Muscle of arm (tissue), 12 donors: ENCODE data around the gene FCHSD1. TPM values are rescaled to one million over a fixed set of nuclear protein-coding genes. Genes with fewer than 3 reads are reported as not detected.

Source experiments
- DNase-seq: peaks from one replicate; pipeline ENCODE4 v3.0.0-alpha.2; 2013
- polyA plus RNA-seq, 12 donors: library from polyadenylated mRNA; unstranded; fragments of 120-200 nt; gene quantifications; one replicate each; pipeline ENCODE4 v1.2.1, GENCODE V29; 2013; ENCODE audit not compliant: insufficient read length in 12 of 12

FCHSD1 gene
- polyA plus RNA-seq, 12 donors, result 4.3 to 32.7 (median 7.8) TPM; not detected in 1

DNA sequence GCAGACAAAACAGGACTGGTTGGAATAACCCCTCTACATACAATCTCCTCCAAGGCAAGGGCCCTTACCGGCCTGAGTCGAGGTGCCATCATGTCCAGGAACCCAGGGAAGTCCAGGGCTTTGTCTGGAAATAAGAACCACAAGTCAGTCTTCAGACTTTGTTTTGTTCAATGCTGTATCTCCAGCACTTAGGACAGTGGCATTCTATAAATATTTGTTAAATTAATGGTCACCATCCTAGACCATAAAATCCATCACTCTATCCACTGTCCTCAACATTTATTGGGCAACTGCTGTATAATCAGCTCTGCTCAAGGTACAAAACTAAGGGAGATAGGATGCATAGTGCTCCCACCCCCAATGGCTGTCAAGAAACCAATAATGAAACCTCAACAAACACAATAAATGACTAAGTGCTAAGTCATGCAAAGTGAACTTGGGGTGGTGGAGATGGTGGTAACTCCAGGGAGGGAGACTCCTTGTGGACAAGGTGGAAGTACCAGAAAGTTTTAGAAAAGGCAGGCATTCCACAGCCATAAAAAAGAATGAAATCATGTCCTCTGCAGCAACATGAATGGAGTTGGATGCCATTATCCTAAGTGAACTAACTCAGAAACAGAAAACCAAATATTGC is 9.5 kb downstream of the FCHSD1 start:
- DNase-seq, result no peak

DNA sequence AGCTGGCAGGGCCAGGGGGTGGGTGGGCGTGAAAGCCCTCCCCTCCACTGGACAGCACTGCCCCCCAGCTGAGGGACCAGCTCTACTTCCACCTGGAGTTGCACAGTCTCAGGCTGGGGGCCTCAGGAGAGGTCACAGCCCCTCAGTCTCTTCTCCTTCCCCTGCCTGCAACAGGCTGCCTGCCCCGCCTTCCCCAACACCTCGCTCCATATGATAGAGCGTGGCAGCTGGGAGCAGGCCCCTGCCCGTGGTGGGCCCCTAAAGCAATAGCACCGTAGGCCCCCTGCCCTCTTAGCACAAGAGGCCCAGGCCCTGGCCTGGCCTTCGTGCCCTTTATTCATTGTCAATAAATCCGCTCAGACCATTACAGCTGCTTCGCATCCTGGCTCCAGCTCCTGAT is 10.5 kb downstream of the FCHSD1 start:
- DNase-seq, result no peak

DNA sequence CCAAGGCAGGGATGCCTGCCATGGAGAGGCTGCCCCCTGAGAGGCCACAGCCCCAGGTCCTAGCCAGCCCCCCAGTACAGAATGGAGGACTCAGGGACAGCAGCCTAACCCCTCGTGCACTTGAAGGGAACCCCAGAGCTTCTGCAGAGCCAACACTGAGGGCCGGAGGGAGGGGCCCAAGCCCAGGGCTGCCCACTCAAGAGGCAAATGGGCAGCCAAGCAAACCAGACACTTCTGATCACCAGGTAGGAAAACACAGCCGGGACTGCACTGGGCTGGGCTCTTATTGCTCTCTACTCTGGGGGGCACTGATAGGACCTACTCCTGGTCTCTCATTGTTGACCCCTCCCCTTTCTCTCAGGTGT is 11.2 kb downstream of the FCHSD1 start:
- DNase-seq, result no peak

DNA sequence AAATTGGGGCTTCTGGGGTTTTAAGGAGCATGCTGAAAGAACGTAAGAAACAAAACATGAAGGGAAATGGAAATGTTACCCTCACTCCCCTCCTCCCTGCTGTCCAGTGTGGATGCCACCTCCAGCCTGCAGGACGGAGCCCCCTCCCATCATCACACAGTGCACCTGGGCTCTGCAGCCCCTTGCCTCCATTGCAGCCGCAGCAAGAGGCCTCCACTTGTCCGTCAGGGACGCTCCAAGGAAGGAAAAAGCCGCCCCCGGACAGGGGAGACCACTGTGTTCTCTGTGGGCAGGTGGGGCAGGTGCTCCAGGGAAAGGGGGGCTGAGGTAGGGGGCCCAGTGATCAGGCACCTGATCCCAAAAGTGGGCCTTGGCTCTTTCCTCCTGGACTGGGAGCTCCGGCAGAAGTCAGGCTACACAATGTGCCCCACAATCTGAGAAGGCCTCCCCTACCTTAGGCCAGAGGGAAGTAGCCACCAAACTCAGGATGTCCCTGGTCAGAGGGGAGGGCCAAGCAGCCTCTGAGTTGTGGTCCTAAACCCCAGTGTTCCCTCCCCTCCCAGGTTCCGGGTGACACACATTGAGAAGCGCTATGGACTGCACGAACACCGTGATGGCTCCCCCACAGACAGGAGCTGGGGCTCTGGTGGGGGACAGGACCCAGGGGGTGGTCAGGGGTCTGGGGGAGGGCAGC is 11.7 kb downstream of the FCHSD1 start:
- no peak for DNase-seq

DNA sequence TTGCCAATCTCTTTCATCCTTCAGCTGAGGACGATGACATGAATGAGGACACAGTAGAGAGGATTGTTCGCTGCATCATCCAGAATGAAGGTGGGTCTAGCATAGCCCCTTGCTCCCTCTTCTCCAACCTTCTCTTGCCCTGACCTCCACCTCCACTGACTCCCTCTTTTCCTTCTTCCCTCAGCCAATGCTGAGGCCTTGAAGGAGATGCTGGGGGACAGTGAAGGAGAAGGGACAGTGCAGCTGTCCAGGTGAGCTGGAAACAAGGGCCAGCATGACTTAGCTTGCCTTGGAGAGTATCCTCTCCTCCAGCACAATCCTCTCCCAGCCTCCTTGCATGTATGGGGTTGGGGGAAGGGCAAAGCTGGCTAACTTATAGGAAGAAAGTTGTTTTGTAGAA is 12.4 kb downstream of the FCHSD1 start:
- DNase-seq, result no peak

DNA sequence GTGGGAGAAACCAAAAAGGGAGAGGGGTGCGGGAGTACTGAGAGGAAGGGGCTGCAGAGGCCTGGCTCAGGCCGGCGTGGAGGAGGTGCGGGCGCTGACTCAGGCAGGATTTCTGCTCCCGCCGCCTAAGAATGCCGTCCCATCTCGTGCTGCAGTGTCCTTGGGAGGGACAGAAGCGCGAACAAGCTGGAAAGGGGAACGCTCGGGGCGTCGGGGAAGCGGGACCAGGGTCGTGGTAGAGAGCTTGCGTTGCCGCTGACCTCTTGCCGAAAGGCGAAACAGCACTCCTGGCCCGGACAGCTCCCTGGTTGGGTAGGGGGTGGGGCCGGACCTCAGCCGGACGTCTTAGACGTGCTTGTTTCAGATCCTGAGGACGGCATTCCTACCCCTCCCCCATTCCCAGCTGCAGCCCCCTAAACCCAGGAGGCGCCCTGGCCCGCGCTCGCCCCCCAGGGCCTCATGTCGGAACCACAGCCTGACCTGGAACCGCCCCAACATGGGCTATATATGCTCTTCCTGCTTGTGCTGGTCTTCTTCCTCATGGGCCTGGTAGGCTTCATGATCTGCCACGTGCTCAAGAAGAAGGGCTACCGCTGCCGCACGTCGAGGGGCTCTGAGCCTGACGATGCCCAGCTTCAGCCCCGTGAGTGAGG is 13.3 kb downstream of the FCHSD1 start:
- peak; percentile 43 for DNase-seq

DNA sequence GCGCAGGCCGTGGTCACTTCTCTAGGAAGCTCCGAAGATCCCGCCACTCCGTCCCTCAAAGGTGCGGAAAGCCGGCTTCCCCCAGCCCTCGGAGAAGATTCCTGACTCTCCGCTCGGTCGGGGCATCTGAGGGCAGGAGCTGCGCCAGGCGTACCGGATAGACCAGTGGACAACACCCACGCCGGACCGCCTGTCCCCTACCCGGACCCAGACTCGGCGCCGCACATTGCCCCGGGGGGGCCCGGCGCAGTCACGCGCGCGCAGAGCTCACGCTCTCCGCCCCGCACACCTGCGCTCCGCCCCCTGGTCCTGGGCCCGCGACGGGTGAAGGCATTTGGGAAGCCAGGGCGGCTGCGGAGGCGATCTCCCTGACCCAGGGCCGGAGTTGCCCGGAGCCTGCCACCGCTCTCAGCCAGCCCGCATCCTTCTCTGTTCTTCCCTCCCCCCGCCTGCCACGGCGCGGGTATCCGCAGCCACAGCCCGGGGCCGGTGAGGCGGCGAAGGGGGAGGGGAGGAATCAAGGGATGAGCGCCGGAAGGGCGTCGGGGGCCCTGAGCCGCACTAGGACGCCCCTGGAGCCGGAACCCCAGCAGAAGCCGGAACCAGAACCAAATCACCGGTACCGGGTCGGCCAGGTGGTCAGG is 14.0 kb downstream of the FCHSD1 start:
- no peak for DNase-seq

DNA sequence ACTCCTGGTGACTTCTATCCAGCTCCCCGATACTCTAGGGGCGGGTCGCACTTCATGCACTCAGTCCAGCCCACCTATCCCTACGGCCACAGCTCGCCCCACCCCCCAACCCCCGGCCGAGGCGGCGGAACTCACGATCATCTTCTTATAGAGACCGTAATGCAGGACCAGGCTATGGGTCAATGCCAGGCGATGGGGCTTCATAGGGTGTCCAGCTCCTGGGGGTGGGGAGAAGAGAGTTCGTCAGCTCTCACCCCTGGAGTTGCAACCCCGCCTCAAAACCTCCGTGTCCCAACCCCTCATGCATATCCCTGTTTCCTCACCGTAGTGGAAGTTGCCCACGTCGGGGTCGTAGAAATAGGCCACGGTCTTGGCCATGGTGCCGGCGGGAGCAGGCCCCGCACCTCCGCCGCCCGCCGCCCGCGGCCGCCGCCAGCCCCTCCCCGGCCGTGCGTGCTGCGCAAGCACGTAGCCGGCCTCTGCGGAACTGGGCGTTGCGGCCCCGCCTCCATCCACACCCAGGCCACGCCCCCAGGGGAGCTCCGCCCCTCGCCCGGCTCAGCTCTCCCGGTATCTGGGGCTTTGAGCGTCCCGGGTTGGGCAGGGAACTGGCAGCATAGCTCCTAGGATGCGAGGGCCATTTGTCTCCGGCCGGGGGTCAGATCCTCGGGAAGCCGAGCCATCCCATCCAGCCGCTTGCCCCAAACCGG is 14.7 kb downstream of the FCHSD1 start, which contains the start of the genes HDAC3 and RELL2:
HDAC3 (minus strand) TSS at position 437 of the 710 bp plus-strand sequence; CDS start at position 378, 59 bp downstream.
RELL2 (plus strand) TSS at position 585 of the 710 bp plus-strand sequence. CDS start 1,229 bp downstream, outside the sequence.
- DNase-seq, result peak; percentile 92

DNA sequence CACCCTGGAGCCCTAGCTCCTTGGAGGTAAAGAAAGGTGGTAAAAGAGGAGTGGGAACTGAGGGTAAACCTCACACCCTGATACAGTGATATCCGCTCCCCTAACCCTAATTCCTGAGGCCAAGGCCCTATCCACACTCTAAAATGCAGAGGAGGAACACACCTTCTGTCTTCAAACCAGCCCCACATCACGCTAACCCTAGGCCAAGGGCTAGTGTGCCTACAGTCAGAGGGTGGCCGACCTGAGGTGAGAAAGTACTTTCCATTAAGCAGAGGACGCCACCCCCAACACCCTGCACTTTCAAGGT is 15.2 kb downstream of the FCHSD1 start:
- no peak for DNase-seq

DNA sequence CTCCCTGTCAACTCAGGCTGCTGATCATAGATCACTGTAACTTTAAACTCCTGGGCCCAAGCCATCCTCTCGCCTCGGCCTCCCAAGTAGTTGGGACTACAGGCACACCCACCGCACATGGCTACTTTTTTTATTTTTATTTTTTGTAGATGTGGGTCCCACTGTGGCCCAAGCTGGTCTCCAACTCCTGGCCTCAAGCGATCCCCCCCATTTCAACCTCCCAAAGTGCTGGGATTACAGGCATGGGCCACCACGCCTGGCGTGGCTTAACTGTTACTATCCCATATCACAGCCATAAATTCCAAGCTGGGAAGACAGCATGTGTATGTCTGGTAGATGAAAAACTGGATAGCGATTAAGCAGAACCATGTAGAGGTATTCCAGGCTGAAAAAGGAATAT is 15.6 kb downstream of the FCHSD1 start:
- DNase-seq, result no peak

DNA sequence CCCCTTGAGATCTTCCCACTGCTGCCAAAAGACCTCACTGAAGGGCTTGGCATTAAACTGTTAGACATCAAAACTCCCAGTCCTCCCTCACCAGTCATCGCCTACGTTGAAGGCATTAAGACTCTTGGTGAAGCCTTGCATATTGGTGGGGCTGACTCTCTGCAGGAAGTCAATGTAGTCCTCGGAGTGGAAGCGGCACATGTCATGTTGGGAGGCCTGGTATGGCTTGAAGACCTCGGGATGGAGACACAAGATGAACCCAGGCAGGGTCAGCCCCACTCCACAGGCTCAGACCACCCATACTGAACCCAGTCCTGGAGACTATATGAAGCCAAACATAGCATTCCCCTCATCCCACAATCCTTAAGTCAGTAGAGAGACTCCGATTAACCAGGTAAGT is 16.5 kb downstream of the FCHSD1 start:
- no peak for DNase-seq

DNA sequence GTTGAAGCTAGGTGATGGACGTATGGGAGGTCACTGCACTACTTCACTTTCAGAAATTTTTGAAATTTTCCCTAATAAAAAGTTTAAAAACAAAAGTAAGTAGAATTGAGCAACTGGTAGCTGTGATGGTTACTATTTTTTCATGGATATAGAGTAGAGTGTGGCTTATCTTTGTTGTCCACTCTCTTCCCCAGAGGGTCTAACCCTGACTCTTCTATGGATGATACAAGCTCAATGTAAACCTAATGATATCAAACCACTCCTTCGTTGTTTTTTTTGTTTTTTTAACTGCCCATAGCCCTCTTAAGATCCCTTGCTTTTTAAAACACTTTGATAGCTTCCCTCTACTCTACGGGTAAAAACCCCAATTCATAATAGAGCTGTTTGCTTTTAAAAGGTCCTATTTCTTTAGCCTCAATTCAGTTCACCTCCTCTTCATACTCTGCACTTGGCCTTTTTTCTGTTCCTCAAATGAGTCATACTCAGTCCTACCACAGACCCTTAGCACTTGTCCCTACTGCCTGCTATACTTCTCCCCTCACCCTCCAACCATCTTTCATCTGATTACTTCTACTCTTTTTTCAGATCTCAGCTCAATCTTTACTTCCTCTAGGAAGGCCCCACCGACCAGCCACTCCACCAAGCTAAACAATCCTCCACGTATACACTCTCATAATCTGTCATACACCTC is 17.2 kb downstream of the FCHSD1 start:
- DNase-seq, result no peak

DNA sequence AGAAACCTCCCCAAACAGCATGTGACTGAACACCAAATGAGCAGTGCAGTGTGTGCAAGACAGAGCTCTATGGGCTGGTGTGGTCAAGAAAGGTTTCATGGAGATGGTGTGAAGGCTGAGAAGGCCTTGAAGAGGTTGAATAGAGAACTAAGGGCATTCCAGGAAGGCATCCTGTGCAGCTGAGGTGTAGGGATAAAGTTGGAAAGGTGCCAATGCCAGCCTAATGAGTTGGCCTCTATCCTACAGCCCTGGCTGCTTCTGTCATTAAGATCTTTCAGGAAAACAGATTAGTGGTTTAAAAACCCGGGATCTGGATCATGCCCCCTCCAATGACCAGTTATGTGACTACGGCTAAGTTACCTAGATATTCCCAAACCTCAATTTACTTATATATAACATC is 18.6 kb downstream of the FCHSD1 start:
- no peak for DNase-seq

DNA sequence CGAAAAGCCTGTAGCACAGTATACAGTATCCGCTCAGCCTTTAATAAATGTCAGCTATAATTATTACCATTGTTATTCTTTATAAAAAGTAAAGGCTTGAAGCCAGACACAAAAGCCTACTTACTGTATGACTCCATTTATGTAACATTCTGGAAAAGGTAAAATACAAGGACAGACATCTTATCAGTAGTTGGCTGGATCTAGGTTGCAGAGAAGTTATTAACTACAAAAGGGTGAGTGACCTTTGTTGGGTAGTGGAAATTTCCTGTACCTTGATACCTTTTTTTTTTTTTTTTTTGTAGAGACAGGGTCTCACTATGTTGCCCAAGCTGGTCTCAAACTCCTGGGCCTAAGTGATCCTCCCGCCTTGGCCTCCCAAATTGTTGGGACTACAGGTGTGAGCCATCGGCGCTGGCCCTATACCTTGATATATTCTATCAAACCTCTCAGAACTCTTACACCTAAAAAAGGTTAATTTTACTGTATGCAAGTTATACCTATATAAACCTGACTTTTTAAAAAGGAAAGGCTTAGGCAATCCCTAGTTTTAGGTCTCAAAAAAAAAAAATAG is 20.6 kb downstream of the FCHSD1 start:
- DNase-seq, result no peak

DNA sequence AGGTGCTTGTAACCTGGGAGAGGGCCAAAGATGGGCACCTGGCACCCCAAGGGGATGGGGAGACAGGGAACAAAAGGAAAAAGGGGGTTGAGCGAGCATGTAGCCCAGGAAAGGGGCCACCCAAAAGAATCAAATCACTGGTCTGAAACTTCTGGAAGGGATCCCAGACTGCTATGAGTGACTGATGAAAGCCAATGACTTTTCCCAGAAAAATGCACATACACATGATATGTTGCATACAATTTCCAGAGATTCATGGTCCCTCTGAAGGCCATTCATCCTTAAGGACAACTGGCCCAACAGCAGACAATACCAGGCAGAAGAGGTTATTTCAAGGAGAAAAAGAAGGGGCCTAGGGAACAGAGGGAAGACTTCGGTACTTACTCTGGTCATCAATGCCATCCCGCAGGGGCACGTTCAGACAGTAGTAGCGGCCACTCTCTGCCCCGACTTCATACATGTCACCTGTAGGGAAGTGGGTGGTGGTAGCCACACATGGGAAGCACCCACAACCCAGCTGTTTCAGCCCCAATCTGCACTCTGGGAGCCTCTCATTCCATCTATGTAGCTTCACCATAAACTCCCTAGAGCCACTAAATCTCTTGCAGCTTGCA is 22.9 kb downstream of the FCHSD1 start:
- DNase-seq, result no peak

DNA sequence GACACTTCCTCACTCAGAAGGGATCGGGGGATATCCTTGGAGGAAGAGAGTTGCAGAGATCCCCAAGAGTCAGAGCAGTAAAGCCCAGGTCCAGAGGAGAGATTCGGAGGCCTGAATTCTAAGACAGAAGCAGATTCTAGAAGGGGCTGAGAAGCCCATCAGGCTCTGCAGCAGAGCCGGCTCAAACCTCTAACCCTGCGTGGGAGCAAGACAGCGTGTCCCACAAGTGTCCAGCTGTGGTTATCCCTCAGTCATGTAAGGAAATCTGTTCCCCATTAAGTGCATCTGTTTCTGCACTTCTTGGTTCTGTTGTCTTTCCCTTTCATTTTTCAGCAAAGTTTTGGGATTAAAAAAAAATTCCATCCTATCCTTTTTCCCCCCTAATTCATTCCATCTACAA is 27.6 kb downstream of the FCHSD1 start:
- no peak for DNase-seq

DNA sequence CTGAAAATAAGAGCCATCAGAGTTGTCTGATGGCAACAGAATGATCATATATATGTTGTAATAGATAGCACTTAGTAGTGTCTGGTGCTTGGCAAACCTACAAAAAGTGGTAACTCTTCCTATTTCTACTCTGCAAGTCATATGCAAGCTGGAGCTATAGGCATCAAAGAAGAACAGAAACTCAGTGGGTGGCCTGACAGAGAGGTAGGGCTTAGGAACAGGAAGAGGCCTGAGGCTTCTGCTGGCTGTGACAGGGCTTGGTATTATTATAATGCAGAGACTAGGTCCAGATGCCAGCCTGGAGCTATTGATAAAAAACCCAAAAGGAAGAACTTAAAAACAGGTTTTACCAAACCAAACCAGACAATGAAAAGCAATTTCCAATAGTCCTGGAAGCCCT is 28.0 kb downstream of the FCHSD1 start:
- DNase-seq, result no peak

DNA sequence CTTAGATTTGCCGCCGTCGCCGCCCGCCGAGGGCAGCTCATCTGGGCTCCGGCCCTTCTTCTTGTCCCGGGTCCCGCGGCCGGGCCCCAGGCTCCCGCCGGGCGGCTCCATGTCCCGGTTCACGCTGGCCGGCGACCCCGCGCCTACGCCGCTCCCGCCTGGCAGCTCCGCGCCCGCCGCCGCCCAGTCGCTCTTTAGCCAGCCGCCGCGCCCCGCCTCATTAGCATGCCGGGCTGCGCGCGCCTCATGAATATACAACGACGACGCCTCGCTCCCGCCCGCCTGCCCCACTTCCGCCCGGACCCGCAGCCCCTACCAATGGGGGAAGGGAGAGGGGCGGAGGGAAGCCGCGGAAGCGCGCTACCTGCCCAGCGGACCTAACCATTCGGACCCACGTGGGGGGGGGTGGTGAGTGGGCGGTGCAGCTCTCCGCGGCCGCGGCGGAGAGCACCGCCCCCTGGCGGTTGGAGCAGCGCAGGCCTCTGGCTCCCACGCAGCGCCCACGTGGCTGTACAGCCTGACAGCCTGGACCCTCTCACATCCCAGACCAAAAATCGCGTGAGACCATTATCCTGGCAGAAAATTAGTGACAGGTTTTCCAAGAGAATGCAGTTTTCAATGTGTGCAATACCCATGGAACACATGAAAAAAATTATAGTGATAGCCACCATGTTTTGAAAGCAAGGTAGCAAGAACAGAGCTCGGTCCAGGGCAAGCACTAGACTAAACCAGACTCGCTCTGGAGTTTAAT is 32.2 kb downstream of the FCHSD1 start, which contains the start of gene DIAPH1:
DIAPH1 (minus strand) TSS at position 197 of the 751 bp plus-strand sequence; CDS start at position 111, 86 bp downstream.
- DNase-seq, result peak; percentile 94

DNA sequence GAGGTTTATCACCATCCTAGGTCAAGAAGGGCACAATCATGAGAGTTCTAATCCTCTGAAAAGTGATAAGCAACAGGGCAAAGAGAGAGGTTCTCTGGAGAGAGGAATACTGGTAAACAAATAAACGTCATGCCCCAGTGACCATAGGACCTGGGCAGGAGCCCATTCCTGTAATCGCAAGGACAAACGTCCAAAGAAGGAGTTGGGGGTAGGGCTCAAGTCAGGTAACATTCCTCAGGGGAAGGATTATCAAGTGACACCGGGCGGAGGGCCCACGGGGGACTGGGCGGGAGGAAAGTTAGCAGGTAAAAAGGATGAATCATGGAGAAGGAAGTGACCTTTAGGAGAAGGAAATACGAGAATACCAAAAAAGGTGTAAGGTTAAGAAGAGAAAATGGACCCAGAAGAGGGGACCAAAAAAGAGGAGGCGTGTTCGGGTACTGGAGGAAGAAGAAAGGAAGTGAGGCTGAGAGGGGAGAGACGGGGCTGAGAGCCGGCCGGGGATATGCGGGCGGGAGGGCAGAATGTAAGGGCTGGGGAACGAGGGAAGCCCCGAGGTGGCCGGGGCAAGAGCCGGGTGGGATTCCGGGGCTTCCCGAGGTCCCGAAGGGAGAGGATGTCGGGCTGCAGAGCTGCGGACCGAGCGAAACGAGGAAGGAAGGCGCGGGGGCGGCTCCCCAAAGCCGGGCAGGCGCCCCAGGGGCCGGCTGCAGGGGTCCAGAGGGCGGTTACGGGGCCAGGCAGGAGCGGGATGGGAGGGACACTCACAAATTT is 33.0 kb downstream of the FCHSD1 start:
- no peak for DNase-seq
